ENCODE measurements around the gene ICE1. TPM values are rescaled to one million over a fixed set of nuclear protein-coding genes. Genes with fewer than 3 reads are reported as not detected.

Gene ICE1
- total and polyA plus RNA-seq, 12 donors, result 4.8 to 20.3 (median 18.6) TPM

- Histone ChIP-seq H3K27me3 (peaks cover 0 to 27% (median 0%) of the 10 kb centered on the region in 7 donors), H3K4me3 (no peak overlapping the region), H3K27ac (no peak overlapping the region), H3K4me1 (peaks cover 0 to 13% (median 4%) of the 10 kb centered on the region in 9 donors), H3K36me3 (no peaks in the 10 kb centered on the region), H3K9me3 (peaks cover 0 to 15% (median 8%) of the 10 kb centered on the region in 11 donors)
- DNase-seq, result no peak
- intact Hi-C loops (cut with DNase I), result loop anchor here (5.0 to 10.0 kb wide), 11 partner anchors 268 to 1245 kb away; partner anchors contain the start of gene MED10 (in 2 of the 10)
- no peak for TF ChIP-seq CTCF (IDR thresholded peaks at IDR 0.05)
- no peak for ATAC-seq
- 87 to 89% methylated on average over 7 of the region's 7 CpGs for WGBS, 2 donors
Measured at GRCh38 chr5:5499442-5499841, 77.0 kb downstream of the ICE1 start.

- Histone ChIP-seq H3K9me3 (peaks cover 0 to 22% (median 12%) of the 10 kb centered on the region in 11 donors), H3K27ac (no peak overlapping the region), H3K36me3 (no peaks in the 10 kb centered on the region), H3K4me1 (no peaks in the 10 kb centered on the region), H3K27me3 (peaks cover 0 to 4% (median 0%) of the 10 kb centered on the region in 7 donors), H3K4me3 (no peak overlapping the region)
- DNase-seq, result no peak
- TF ChIP-seq CTCF (IDR thresholded peaks at IDR 0.05), result no peak
- intact Hi-C loops (cut with DNase I), result loop anchor here in 2 of 10 donors (10.0 kb wide), 2 partner anchors 110 to 380 kb away; no protein-coding TSS in a partner anchor
- ATAC-seq, result no peak
Measured at GRCh38 chr5:5504325-5504724, 81.8 kb downstream of the ICE1 start.

- H3K4me1 ChIP-seq, result no peaks in the 10 kb centered on the region
- H3K27ac ChIP-seq, result no peak overlapping the region
- ATAC-seq (no peak), DNase-seq (no peak)
- no peak for TF ChIP-seq CTCF (IDR thresholded peaks at IDR 0.05)
- H3K9me3 ChIP-seq, result peaks cover 0 to 22% (median 12%) of the 10 kb centered on the region in 11 donors
- no peak overlapping the region for H3K4me3 ChIP-seq
- 49 to 64% methylated on average over 3 of the region's 3 CpGs for WGBS, 2 donors
- intact Hi-C loops (cut with DNase I), result loop anchor here in 2 of 10 donors (10.0 kb wide), 2 partner anchors 109 to 379 kb away; no protein-coding TSS in a partner anchor
- peaks cover 0 to 3% (median 0%) of the 10 kb centered on the region in 7 donors for H3K27me3 ChIP-seq
- no peaks in the 10 kb centered on the region for H3K36me3 ChIP-seq
Measured at GRCh38 chr5:5505815-5506214, 83.3 kb downstream of the ICE1 start.

- no peak for TF ChIP-seq CTCF (IDR thresholded peaks at IDR 0.05)
- ATAC-seq, result no peak
- DNase-seq, result no peak
- intact Hi-C loops (cut with DNase I), result loop anchor here in 2 of 10 donors (10.0 kb wide), 2 partner anchors 106 to 376 kb away; no protein-coding TSS in a partner anchor
- Histone ChIP-seq H3K4me3 (no peak overlapping the region), H3K9me3 (peaks cover 0 to 19% (median 12%) of the 10 kb centered on the region in 11 donors), H3K36me3 (no peaks in the 10 kb centered on the region), H3K4me1 (no peaks in the 10 kb centered on the region), H3K27me3 (peaks cover 0 to 3% (median 0%) of the 10 kb centered on the region in 7 donors), H3K27ac (no peak overlapping the region)
- 77 to 93% methylated on average over 2 of the region's 2 CpGs for WGBS, 2 donors
Measured at GRCh38 chr5:5508391-5508790, 85.9 kb downstream of the ICE1 start.
